T-helper 22 cell (primary cell): Measurements from ENCODE around the gene RGS5.
"Not testable (repeated sequence)": the region's sequence is repeated elsewhere in the genome, so short reads cannot be mapped to it uniquely, and the experiment has no call there.

ENCODE experiments used
- DNase-seq: peaks from one replicate; pipeline ENCODE4 v3.0.0-alpha.2; 2020; ENCODE audit warnings: low read depth

The RGS5 gene

DNA sequence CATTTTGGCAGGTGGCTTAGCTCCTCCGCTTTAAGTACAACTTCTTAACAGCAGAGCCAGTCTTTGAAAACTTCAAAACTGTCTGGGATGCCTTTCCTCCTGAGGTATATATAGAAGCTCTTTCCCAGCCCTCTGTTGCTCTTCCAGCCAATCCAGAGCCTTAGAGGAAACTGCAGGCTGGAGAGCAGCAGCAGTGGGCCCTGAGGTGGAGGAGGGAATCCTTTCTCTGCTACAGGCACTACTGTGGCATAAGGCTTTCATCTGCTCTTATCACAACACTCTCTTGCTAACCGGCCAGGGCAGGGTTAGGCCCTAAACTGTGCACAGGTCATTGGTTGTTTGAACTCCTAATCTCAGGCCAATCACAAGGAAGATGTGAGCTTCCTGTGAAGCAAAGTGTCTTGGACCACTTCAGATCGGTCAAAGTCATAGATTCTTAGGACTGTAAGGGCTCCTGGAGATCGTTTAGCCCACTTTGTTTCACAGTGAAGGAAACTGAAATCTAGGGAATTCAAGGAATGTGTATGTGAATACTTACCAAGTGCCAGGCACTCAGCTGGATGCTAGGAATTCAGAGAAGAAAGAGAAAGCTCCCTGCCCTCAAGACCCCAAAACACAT is at the start of gene RGS5:
RGS5 (minus strand) TSS at position 84 of the 619 bp plus-strand sequence; CDS start at position 3, 81 bp downstream.
- DNase-seq: no peak

DNA sequence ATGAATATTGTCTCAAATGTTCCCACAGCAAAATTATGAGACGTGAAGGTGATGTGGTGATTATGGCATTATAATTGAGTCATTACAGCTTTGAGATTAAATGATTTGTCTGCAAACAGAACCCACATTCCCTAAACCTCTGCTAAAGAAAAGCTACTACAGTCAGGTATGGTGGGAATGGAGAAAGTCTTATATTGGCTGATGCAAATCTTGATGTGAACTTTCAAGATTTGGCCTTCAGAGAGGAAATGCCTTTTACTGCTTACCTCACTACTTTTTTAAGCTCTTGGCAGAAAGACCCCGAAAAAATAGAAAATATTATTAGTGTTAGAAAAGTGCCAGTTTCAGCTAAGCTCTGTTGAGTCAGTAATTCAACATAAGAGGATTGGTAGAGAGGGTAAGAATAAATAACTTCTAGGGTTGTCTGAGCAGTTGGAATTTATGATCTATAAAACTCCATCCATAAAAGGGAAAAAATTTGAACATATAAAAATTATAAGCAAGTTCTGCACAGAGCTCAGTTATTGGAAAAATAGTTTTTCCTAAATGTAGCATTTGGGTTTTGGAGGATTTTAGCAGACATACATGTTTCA is 47.8 kb upstream of the RGS5 start:
- DNase-seq: no peak

- no peak for DNase-seq
Observed at GRCh38 chr1:163248064-163248463, 45.3 kb upstream of the RGS5 start.

DNA sequence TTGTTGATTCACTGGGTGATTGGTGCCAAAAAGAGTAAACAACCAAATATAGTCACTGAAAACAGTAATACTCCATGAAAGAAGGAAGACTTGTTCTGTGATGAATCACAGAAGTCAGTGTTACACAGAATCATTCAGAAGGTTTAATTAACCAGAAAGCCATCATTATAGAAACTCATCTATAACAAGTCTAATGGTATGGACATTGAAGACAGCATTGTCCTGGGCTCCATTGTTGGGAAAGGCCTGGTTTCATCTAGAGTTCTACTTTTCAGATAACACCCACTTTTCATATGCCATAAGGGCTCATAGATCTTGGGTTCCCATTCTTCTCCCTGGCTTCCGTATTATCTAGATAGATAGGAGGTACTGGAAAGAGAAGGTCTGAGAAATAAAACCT is 41.9 kb upstream of the RGS5 start:
- DNase-seq: not testable (repeated sequence)

- no peak for DNase-seq
Observed at GRCh38 chr1:163241746-163242145, 39.0 kb upstream of the RGS5 start.

DNA sequence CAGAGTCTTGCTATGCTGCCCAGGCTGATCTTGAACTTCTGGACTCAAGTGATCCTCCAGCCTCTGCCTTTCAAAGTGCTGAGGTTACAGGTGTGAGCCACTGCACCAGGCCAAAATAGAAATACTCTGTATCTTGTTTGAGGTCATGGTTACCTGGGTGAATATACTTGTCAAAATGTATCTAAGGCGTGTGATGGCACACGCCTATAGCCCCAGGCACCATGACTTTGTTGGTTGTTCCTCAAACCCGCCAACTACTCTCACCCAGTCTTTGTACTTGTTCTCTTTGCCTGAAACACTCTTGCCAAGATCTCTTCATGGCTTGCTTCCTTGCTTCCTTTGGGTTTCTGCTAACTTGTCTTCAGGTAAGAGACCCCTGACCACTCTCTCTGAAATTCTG is 38.0 kb upstream of the RGS5 start:
- no peak for DNase-seq

- DNase-seq: not testable (repeated sequence)
Observed at GRCh38 chr1:163233643-163234042, 30.9 kb upstream of the RGS5 start.

- DNase-seq: no peak
Observed at GRCh38 chr1:163231385-163231784, 28.7 kb upstream of the RGS5 start.

DNA sequence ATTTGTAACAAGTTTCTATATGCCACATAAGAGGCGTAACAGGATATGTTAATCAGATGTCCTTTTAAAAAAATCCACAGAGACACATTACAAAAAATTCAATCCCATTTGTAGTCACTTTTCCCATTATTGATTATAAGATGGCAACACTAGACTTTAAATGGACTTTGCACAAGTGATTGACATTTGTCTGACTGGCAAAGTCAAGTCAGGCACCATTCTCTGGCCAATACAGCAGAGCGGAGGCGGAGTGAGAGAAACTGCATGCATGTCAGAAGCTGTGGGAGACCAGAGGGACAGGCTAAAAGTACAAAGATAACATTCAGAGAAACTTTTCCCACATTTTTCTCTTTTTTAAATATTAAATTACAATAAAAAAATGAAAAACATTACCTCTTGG is 28.1 kb upstream of the RGS5 start:
- DNase-seq: no peak

- not testable (repeated sequence) for DNase-seq
Observed at GRCh38 chr1:163228271-163228670, 25.6 kb upstream of the RGS5 start.

DNA sequence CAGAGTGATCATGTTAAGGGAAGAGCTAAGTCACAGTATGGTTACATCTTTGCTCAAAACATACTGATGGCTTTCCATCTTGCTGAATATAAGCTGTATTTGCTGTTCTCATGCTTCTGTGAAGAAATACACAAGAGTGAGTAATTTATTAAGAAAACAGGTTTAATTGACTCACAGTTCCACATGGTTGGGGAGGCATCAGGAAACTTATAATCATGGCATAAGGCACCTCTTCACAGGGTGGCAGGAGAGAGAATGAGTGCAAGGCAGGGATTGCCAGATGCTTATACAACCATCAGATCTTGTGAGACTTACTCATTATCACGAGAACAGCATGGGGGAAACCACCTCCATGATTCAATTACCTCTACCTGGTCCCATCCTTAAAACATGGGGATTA is 24.4 kb upstream of the RGS5 start:
- DNase-seq: no peak

- no peak for DNase-seq
Observed at GRCh38 chr1:163213626-163214025, 10.9 kb upstream of the RGS5 start.

GRCh38 chr1:163211667-163212066 is 9.0 kb upstream of the RGS5 start:
- no peak for DNase-seq

DNA sequence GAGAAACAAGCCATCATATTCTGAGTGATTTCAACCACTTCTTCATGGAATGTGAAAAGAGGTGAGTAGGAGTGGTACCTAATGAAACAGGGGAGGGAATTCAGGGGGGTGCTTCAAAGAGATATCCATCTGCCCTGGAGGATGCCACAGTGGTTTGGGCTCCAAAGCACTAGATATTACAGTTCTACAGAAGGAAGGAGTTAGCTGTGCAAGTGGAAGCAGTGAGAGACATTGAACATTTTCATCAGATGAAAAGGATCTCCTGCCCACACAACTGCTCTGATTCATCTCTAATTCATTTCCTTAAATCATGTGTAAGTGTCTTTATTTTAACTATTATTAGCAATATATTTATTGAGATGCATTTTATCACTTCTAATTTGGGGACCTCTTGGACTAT is 2.8 kb upstream of the RGS5 start:
- DNase-seq: no peak

DNA sequence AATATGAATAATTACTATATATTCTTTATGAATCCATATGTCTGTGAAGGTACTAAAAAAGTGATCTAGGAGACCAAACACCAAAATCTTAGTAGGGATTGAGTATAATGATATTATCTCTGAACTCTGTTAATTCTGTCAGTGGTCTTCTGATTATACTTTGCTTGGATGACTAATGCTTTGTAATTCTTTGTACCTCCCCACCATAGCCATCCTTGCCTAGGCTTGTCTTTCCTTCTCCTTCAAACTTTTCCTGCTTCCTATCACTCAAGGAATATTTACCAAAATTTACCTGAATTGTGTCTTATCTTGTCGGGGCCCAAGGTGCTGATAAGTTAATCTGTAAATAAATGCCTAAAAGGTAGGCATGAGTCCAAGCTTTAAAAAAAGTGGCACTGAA is 845 bp upstream of the RGS5 start:
- no peak for DNase-seq

DNA sequence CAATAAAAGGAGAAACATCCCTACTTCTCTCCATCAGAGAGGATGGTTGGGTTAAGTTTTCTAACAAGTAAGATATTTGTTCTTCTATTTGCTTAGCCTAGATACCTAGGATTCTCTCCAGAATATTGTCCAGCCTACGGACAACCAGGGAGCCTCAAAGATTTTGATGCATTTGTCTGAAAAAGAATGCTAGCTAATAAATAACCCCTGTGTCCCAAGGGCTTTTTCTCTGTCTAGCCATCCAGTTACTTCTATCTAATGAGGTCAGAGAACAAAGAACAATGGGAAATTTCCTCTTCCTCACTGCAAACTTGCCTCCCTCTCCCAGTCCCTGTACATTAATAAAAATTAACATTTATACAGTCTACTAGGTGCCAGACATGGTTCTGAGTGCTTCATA is 810 bp downstream of the RGS5 start:
- DNase-seq: no peak

- no peak for DNase-seq
Observed at GRCh38 chr1:163197022-163197421, 5.7 kb downstream of the RGS5 start.

DNA sequence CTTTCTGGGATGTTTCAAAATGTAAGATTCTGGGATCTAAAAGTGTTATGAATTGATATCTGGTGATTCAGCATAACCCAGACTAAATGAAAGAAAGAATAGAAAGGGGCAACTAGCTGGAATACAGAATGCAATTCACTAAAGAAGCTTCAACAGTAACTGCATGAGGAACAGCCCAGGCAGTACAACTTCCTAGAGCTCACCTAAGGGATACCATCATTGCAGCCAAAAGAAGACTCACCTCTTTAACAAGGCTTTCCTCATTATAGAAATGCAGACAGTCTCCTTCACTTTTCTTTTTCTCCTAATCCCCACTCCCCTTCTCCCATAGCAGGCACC is 6.3 kb downstream of the RGS5 start:
- no peak for DNase-seq

GRCh38 chr1:163195728-163196448 is 6.8 kb downstream of the RGS5 start:
- no peak for DNase-seq

- no peak for DNase-seq
Observed at GRCh38 chr1:163191301-163191700, 11.4 kb downstream of the RGS5 start.

DNA sequence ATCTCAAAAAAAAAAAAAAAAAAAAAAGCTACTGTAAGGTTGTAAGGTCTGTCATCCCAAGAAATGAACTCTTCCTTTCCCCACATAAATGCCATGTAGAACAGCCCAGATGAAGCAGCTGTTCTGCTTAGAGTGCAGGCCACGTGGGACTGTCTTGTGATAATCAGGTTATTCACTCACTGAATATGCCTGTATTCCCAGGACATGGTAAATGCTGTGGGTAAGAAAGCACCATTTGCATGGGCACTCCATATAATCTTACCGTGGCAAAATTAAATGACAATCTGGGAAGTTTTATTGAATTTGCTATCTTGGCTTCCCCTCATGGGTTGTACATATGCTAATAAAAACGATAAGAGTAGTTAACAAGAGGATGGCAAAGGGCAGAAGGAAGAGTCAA is 13.8 kb downstream of the RGS5 start:
- DNase-seq: no peak

GRCh38 chr1:163187849-163188248 is 14.9 kb downstream of the RGS5 start:
- no peak for DNase-seq

GRCh38 chr1:163186862-163187261 is 15.9 kb downstream of the RGS5 start:
- DNase-seq: no peak
